Measurements from ENCODE around the gene PRDM8.

- TF ChIP-seq CTCF (conservative IDR thresholded peaks at IDR 0.05) (no peak), EZH2 (IDR thresholded peaks at IDR 0.05; ENCODE audit: low read depth) (no peak)
These were observed 9.3 kb downstream of the PRDM8 start for GRCh38 chr4:80206521-80207171.
